SK-N-SH (cell line): ENCODE data around the gene SMIM14. TPM values are rescaled to one million over a fixed set of nuclear protein-coding genes. Genes with fewer than 3 reads are reported as not detected.
"Not testable (repeated sequence)": the region's sequence is repeated elsewhere in the genome, so short reads cannot be mapped to it uniquely, and the experiment has no call there.

ENCODE experiments used
- CTCF ChIA-PET: fragments of 300-600, 350-600 bp; formaldehyde crosslinking; extraction: SDS; loops from one replicate; lab custom pipeline; 2021; lab: Yijun Ruan, JAX
- POLR2A ChIA-PET: fragments of 350-600 bp; sonication (Branson Sonifier 250); formaldehyde crosslinking; extraction: SDS; loops from one replicate; lab custom pipeline; 2020; ENCODE audit warnings: antibody characterized with exemption, inconsistent platforms; lab: Yijun Ruan, JAX
- DNase-seq: peaks from one replicate; pipeline ENCODE4 v3.0.0; 2012
- H2AFZ ChIP-seq: fragments of 200-600 bp; sonication (generic); 2 replicates; pipeline ENCODE4 v1.8.1; 2016; ENCODE audit warnings: antibody characterized with exemption, mild to moderate bottlenecking, low read depth
- H3F3A ChIP-seq: fragments of 200-600 bp; sonication (generic); replicated peaks from 2 replicates; pipeline ENCODE3; 2016; ENCODE audit warnings: antibody characterized with exemption, mild to moderate bottlenecking; ENCODE audit not compliant: insufficient read depth
- H3K27ac ChIP-seq, 2 experiments: fragments of 200-500 bp in 1 of 2; fragments of 200-600 bp in 1 of 2; sonication (Bioruptor generic) in 1 of 2; sonication (generic), shearing (Covaris generic) in 1 of 2; 2 replicates each; pipeline versions ENCODE4 v1.5.1 to v1.6.1; 2014 to 2016; ENCODE audit warnings: low read depth in 2 of 2, inconsistent platforms in 1 of 2, low read length in 1 of 2, mild to moderate bottlenecking in 1 of 2, mixed read lengths in 1 of 2
- H3K27me3 ChIP-seq: fragments of 200-600 bp; sonication (generic), shearing (Covaris generic); 2 replicates; pipeline ENCODE4 v1.6.1; 2016; ENCODE audit warnings: mixed run types; ENCODE audit not compliant: insufficient read depth
- H3K36me3 ChIP-seq, 2 experiments: fragments of 200-500 bp in 1 of 2; fragments of 200-600 bp in 1 of 2; sonication (Bioruptor generic) in 1 of 2; sonication (generic) in 1 of 2; replicated peaks in 1 of 2; 2 replicates each; pipeline versions ENCODE3 to v1.5.1; 2014 to 2016; ENCODE audit warnings: low read length in 1 of 2, mild to moderate bottlenecking in 1 of 2; ENCODE audit not compliant: insufficient read depth in 2 of 2, control insufficient read depth in 1 of 2
- H3K4me1 ChIP-seq, 2 experiments: fragments of 200-500 bp in 1 of 2; fragments of 200-600 bp in 1 of 2; sonication (Bioruptor generic) in 1 of 2; sonication (generic), shearing (Covaris generic) in 1 of 2; 2 replicates each; pipeline versions ENCODE4 v1.5.1 to v1.6.1; 2014 to 2016; ENCODE audit warnings: low read depth in 1 of 2, low read length in 1 of 2, mixed run types in 1 of 2; ENCODE audit not compliant: insufficient read depth in 2 of 2, control insufficient read depth in 1 of 2
- H3K4me2 ChIP-seq: fragments of 200-600 bp; sonication (generic), shearing (Covaris generic); 2 replicates; pipeline ENCODE4 v1.6.1; 2017; ENCODE audit warnings: mixed run types
- H3K4me3 ChIP-seq, 2 experiments: fragments of 200-500 bp in 1 of 2; fragments of 200-600 bp in 1 of 2; sonication (Bioruptor generic) in 1 of 2; sonication (generic), shearing (Covaris generic) in 1 of 2; 2 replicates each; pipeline versions ENCODE4 v1.5.1 to v1.8.1; 2014 to 2016; ENCODE audit warnings: low read depth in 2 of 2, inconsistent platforms in 1 of 2, low read length in 1 of 2, mild to moderate bottlenecking in 1 of 2, mixed read lengths in 1 of 2, moderate library complexity in 1 of 2
- H3K79me2 ChIP-seq: fragments of 200-600 bp; sonication (generic); 2 replicates; pipeline ENCODE4 v1.8.1; 2017; ENCODE audit warnings: mild to moderate bottlenecking; ENCODE audit not compliant: insufficient read depth
- H3K9ac ChIP-seq: fragments of 200-600 bp; sonication (generic); 2 replicates; pipeline ENCODE4 v1.6.1; 2017; ENCODE audit warnings: mixed run types
- H3K9me2 ChIP-seq: fragments of 200-600 bp; sonication (generic); 2 replicates; pipeline ENCODE4 v1.6.1; 2017; ENCODE audit warnings: mixed run types
- H3K9me3 ChIP-seq: fragments of 200-600 bp; sonication (generic); 2 replicates; pipeline ENCODE4 v1.6.1; 2017; ENCODE audit warnings: mixed run types, mild to moderate bottlenecking, moderate library complexity
- H4K20me1 ChIP-seq: fragments of 200-600 bp; sonication (generic); 2 replicates; pipeline ENCODE4 v1.6.1; 2017; ENCODE audit warnings: mild to moderate bottlenecking, mixed run types; ENCODE audit not compliant: insufficient read depth
- CHD2 ChIP-seq: fragments of 150-350 bp; IDR thresholded peaks from 2 replicates; pipeline ENCODE4 v1.6.1; 2018; ENCODE audit warnings: low read length; ENCODE audit not compliant: partially characterized antibody
- EP300 ChIP-seq, 2 experiments: IDR thresholded peaks; 2 replicates each; pipeline versions ENCODE4 v1.4.0 to v1.6.1; 2012; ENCODE audit warnings: borderline replicate concordance in 1 of 2, low read depth in 1 of 2, low read length in 1 of 2
- FOSL2 ChIP-seq: IDR thresholded peaks from 2 replicates; pipeline ENCODE4 v1.4.0; 2012; ENCODE audit warnings: low read depth, mild to moderate bottlenecking, moderate library complexity, borderline replicate concordance
- GATA2 ChIP-seq: sonication (generic); formaldehyde crosslinking; IDR thresholded peaks from 2 replicates; pipeline ENCODE4 v1.5.0; 2020; ENCODE audit warnings: mild to moderate bottlenecking, missing genetic modification reagents
- JUND ChIP-seq: IDR thresholded peaks from 2 replicates; pipeline ENCODE4 v1.4.0; 2012
- NFIC ChIP-seq: IDR thresholded peaks from 2 replicates; pipeline ENCODE4 v1.4.0; 2012; ENCODE audit warnings: borderline replicate concordance
- NRF1 ChIP-seq: IDR thresholded peaks from 2 replicates; pipeline ENCODE4 v1.6.1; 2012; ENCODE audit warnings: low read depth, mild to moderate bottlenecking, low read length
- RAD21 ChIP-seq: IDR thresholded peaks from 2 replicates; pipeline ENCODE4 v1.6.1; 2012; ENCODE audit warnings: mild to moderate bottlenecking, low read length
- TAF1 ChIP-seq: IDR thresholded peaks from 2 replicates; pipeline ENCODE4 v1.6.1; 2012; ENCODE audit warnings: low read depth, mild to moderate bottlenecking, low read length, moderate library complexity, borderline replicate concordance
- TCF12 ChIP-seq: IDR thresholded peaks from 2 replicates; pipeline ENCODE4 v1.4.0; 2012
- YY1 ChIP-seq: IDR thresholded peaks from 2 replicates; pipeline ENCODE4 v1.4.0; 2012; ENCODE audit warnings: low read depth, mild to moderate bottlenecking
- WGBS: methylation state at CpG from one replicate; pipeline ENCODE4 v1.1.6; 2017; ENCODE audit warnings: low lambda C conversion rate; 5-methylcytosine and 5-hydroxymethylcytosine counted together
- polyA plus RNA-seq, 3 experiments: library from polyadenylated mRNA; depleted of rRNA; stranded (reverse); fragments of >200 nt; gene quantifications; 2 replicates each; pipeline ENCODE4 v1.2.3, GENCODE V29; 2012
- TF ChIP-seq, protein P1 (sequence below): IDR thresholded peaks from 2 replicates; pipeline ENCODE4 v1.6.1; 2012; ENCODE audit warnings: mild to moderate bottlenecking, low read depth, low read length, moderate library complexity
- TF ChIP-seq, protein P2 (sequence below): IDR thresholded peaks from 2 replicates; pipeline ENCODE4 v1.4.0; 2012; ENCODE audit warnings: low read depth, borderline replicate concordance

SMIM14 gene
- polyA plus RNA-seq, 1 of the 3 experiments (the other 2 are of a cell fraction), result 12.6 TPM

DNA sequence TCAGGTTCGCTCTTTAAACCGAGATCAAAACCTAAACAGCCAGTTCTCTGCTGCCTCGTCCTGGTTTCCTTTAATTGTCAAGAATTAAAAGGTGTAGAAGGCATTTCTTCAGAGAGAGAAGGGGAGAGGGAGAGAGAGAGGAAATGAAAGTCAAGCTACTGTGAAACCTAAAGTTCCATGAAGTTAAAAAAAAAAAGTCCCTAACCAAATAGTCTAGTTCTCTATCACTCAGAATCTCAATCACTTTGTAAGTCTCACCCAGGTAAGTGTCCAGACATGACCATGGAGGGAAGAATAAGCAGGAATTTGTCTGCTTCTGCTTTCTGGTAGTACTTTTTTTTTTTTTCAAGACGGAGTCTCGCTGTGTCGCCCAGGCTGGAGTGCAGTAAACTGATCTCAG is 18.8 kb upstream of the SMIM14 start:
- H3K4me1 ChIP-seq, result no peaks in the 10 kb centered on the region
- DNase-seq, result no peak
- ChIA-PET CTCF (interaction anchor here (1.2 to 1.6 kb wide), 2 partner anchors 188 kb away, joined by 3 read pairs; no protein-coding TSS in a partner anchor), POLR2A (no interaction called here)
- no peaks in the 10 kb centered on the region for H4K20me1 ChIP-seq
- H3K4me2 ChIP-seq, result no peak overlapping the region
- H3K36me3 ChIP-seq, result no peaks in the 10 kb centered on the region
- H3K9ac ChIP-seq, result no peak overlapping the region
- H3K9me3 ChIP-seq, result no peaks in the 10 kb centered on the region
- TF ChIP-seq TAF1, result no peak
- no peak for TF ChIP-seq RAD21
- no peak for TF ChIP-seq YY1
- no peak for TF ChIP-seq FOSL2
- TF ChIP-seq GATA2 (CRISPR knock-in tag), result no peak
- TF ChIP-seq, protein P1, sequence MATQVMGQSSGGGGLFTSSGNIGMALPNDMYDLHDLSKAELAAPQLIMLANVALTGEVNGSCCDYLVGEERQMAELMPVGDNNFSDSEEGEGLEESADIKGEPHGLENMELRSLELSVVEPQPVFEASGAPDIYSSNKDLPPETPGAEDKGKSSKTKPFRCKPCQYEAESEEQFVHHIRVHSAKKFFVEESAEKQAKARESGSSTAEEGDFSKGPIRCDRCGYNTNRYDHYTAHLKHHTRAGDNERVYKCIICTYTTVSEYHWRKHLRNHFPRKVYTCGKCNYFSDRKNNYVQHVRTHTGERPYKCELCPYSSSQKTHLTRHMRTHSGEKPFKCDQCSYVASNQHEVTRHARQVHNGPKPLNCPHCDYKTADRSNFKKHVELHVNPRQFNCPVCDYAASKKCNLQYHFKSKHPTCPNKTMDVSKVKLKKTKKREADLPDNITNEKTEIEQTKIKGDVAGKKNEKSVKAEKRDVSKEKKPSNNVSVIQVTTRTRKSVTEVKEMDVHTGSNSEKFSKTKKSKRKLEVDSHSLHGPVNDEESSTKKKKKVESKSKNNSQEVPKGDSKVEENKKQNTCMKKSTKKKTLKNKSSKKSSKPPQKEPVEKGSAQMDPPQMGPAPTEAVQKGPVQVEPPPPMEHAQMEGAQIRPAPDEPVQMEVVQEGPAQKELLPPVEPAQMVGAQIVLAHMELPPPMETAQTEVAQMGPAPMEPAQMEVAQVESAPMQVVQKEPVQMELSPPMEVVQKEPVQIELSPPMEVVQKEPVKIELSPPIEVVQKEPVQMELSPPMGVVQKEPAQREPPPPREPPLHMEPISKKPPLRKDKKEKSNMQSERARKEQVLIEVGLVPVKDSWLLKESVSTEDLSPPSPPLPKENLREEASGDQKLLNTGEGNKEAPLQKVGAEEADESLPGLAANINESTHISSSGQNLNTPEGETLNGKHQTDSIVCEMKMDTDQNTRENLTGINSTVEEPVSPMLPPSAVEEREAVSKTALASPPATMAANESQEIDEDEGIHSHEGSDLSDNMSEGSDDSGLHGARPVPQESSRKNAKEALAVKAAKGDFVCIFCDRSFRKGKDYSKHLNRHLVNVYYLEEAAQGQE, result no peak
- no peak for TF ChIP-seq EP300 (IDR thresholded peaks at IDR 0.05; ENCODE audit: borderline replicate concordance in 1 of 2, low read depth in 1 of 2, low read length in 1 of 2)
- no peak for TF ChIP-seq CHD2
- TF ChIP-seq JUND, result no peak
- no peak for TF ChIP-seq TCF12
- TF ChIP-seq NRF1, result no peak
- TF ChIP-seq, protein P2, sequence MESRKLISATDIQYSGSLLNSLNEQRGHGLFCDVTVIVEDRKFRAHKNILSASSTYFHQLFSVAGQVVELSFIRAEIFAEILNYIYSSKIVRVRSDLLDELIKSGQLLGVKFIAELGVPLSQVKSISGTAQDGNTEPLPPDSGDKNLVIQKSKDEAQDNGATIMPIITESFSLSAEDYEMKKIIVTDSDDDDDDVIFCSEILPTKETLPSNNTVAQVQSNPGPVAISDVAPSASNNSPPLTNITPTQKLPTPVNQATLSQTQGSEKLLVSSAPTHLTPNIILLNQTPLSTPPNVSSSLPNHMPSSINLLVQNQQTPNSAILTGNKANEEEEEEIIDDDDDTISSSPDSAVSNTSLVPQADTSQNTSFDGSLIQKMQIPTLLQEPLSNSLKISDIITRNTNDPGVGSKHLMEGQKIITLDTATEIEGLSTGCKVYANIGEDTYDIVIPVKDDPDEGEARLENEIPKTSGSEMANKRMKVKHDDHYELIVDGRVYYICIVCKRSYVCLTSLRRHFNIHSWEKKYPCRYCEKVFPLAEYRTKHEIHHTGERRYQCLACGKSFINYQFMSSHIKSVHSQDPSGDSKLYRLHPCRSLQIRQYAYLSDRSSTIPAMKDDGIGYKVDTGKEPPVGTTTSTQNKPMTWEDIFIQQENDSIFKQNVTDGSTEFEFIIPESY, result no peak
- TF ChIP-seq NFIC, result no peak
- no peaks in the 10 kb centered on the region for H3K79me2 ChIP-seq
- no peaks in the 10 kb centered on the region for H3K9me2 ChIP-seq
- H3F3A ChIP-seq, result peaks cover 5% of the 10 kb centered on the region
- no peak overlapping the region for H3K4me3 ChIP-seq
- WGBS, result 95% methylated on average over 6 of the region's 6 CpGs
- H3K27me3 ChIP-seq, result no peaks in the 10 kb centered on the region
- H3K27ac ChIP-seq, result no peak overlapping the region
- H2AFZ ChIP-seq, result no peak overlapping the region

DNA sequence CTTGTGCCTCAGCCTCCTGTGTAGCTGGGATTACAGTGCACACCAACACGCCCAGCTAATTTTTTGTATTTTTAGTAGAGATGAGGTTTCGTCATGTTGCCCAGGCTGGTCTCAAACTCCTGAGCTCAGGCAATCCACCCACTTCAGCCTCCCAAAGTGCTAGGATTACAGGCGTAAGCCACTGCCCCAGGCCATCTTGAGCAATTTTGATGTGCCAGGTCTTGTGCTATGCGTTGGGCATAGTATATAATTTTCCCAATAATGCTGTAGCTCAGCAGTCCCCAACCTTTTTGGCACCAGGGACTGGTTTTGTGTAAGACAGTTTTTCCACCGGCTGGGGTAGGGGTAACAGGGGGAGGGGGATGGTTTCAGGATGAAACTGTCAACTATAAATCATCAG is 18.0 kb upstream of the SMIM14 start:
- H3F3A ChIP-seq, H3K4me1 ChIP-seq, H3K4me3 ChIP-seq, H2AFZ ChIP-seq, H3K9me3 ChIP-seq, H3K9ac ChIP-seq, H3K4me2 ChIP-seq, DNase-seq, H3K27me3 ChIP-seq, H3K36me3 ChIP-seq, H3K27ac ChIP-seq, H3K9me2 ChIP-seq, H4K20me1 ChIP-seq, POLR2A ChIA-PET, H3K79me2 ChIP-seq: not testable (repeated sequence)
- WGBS, result 97% methylated on average over 4 of the region's 5 CpGs
- CTCF ChIA-PET, result interaction anchor here (1.6 kb wide), 1 partner anchor 187 kb away, joined by 3 read pairs; no protein-coding TSS in a partner anchor
